ENCODE measurements around the gene APOD.

GRCh38 chr3:195578565-195578964 is 5.2 kb downstream of the APOD start:
- TF ChIP-seq CTCF (IDR thresholded peaks at IDR 0.05) (no peak), POLR2A (IDR thresholded peaks at IDR 0.05) (no peak), POLR2AphosphoS5 (IDR thresholded peaks at IDR 0.05) (no peak)
